ENCODE measurements around the gene ZNF468.
"Not testable (repeated sequence)": the region's sequence is repeated elsewhere in the genome, so short reads cannot be mapped to it uniquely, and the experiment has no call there.

The ZNF468 gene

GRCh38 chr19:52823676-52824075 lies 33.7 kb downstream of the ZNF468 start:
- no peak for DNase-seq

GRCh38 chr19:52821204-52821960 lies 36.0 kb downstream of the ZNF468 start, which contains the start of gene ZNF28:
ZNF28 (minus strand) TSS chr19:52821633; CDS start chr19:52817958, 3,675 bp downstream.
- peak; percentile 42 for DNase-seq

- DNase-seq: peak; percentile 12
Measured at GRCh38 chr19:52820472-52821203, 36.8 kb downstream of the ZNF468 start.

GRCh38 chr19:52809801-52810200 lies 47.6 kb downstream of the ZNF468 start:
- no peak for DNase-seq

GRCh38 chr19:52799950-52800640 lies 57.3 kb downstream of the ZNF468 start:
- DNase-seq: not testable (repeated sequence)

GRCh38 chr19:52789440-52789839 lies 68.0 kb downstream of the ZNF468 start:
- no peak for DNase-seq
